Vagina (tissue), 2 donors: ENCODE data around the gene FBLN7.

Experiments
- CTCF ChIP-seq, 3 experiments: fragments of 450-650 bp in 2 of 3; fragments of 200-600 bp in 1 of 3; sonication (generic) in 1 of 3; IDR thresholded peaks; one replicate each; pipeline ENCODE4 v1.5.1; 2017 to 2019; ENCODE audit warnings: antibody characterized with exemption in 3 of 3, mild to moderate bottlenecking in 2 of 3, moderate library complexity in 2 of 3
- POLR2A ChIP-seq, 2 donors: fragments of 450-650 bp; IDR thresholded peaks; one replicate each; pipeline ENCODE4 v1.6.1; 2017; ENCODE audit warnings: antibody characterized with exemption in 2 of 2, mild to moderate bottlenecking in 2 of 2, moderate library complexity in 2 of 2
- POLR2AphosphoS5 ChIP-seq, 2 donors: sonication (generic); formaldehyde crosslinking; IDR thresholded peaks; one replicate each; pipeline ENCODE4 v1.9.0; 2017; ENCODE audit warnings: antibody characterized with exemption in 2 of 2, mild to moderate bottlenecking in 2 of 2, low read depth in 1 of 2; ENCODE audit not compliant: insufficient read depth in 1 of 2

DNA sequence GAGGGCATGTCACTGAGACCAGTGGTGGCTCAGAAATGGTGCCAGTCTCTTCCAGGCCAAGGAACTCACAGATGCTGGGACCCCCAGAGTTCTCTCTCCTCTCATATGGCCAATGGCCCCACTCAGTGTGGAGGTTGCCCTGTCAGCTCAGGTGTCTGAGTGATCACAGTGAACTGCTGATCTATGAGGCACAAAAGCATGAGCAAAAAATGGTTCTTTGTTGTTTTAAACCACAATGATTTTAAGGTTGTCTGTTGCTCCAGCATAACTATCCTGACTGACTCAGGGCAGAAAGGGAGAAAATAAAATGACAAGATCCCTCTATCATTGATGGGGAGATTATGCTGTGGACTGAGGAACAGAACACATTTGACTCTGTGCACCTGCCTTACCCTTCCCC lies 57.8 kb downstream of the FBLN7 start:
- TF ChIP-seq POLR2A (IDR thresholded peaks at IDR 0.05) (no peak), CTCF (IDR thresholded peaks at IDR 0.05) (no peak), POLR2AphosphoS5 (IDR thresholded peaks at IDR 0.05; ENCODE audit: insufficient read depth in 1 of 2, low read depth in 1 of 2) (no peak)
